Muscle layer of colon (tissue), 2 donors: ENCODE results near the gene DNMT3A.
"Not testable (repeated sequence)": the region's sequence is repeated elsewhere in the genome, so short reads cannot be mapped to it uniquely, and the experiment has no call there.

Experiments used
- H3K27ac ChIP-seq: one replicate; pipeline ENCODE4 v1.7.0; 2013; ENCODE audit warnings: low read depth, mild to moderate bottlenecking, low read length, moderate library complexity
- H3K27me3 ChIP-seq, 2 donors: one replicate each; pipeline ENCODE4 v1.7.0; 2013; ENCODE audit warnings: low read length in 2 of 2, mild to moderate bottlenecking in 2 of 2; ENCODE audit not compliant: insufficient read depth in 2 of 2, control insufficient read depth in 1 of 2
- H3K36me3 ChIP-seq: one replicate; pipeline ENCODE4 v1.7.0; 2013; ENCODE audit warnings: mild to moderate bottlenecking, low read length; ENCODE audit not compliant: insufficient read depth
- H3K4me1 ChIP-seq: one replicate; pipeline ENCODE4 v1.7.0; 2013; ENCODE audit warnings: mild to moderate bottlenecking, low read length; ENCODE audit not compliant: insufficient read depth
- H3K4me3 ChIP-seq, 2 donors: one replicate each; pipeline ENCODE4 v1.7.0; 2013; ENCODE audit warnings: low read length in 2 of 2, low read depth in 1 of 2, mild to moderate bottlenecking in 1 of 2, moderate library complexity in 1 of 2
- H3K9ac ChIP-seq: one replicate; pipeline ENCODE4 v1.7.0; 2013; ENCODE audit warnings: low read length
- H3K9me3 ChIP-seq: one replicate; pipeline ENCODE4 v1.7.0; 2013; ENCODE audit warnings: mild to moderate bottlenecking, low read length
- donor health status: abdominal sarcoma.
- donor health status: Adenocarcinoma of cecum.

Gene DNMT3A

GRCh38 chr2:25273985-25274535 is 67.7 kb downstream of the DNMT3A start:
- peaks cover 17% of the 10 kb centered on the region for H3K36me3 ChIP-seq
- H3K4me1 ChIP-seq, result peaks cover 32% of the 10 kb centered on the region
- H3K27me3 ChIP-seq, result no peaks in the 10 kb centered on the region
- H3K4me3 ChIP-seq, result no peak overlapping the region
- H3K27ac ChIP-seq, result peak overlapping the region; percentile 28
- H3K9me3 ChIP-seq, result no peaks in the 10 kb centered on the region
- no peak overlapping the region for H3K9ac ChIP-seq

GRCh38 chr2:25272705-25273104 is 69.0 kb downstream of the DNMT3A start:
- H3K27me3 ChIP-seq, H3K4me3 ChIP-seq, H3K9me3 ChIP-seq, H3K27ac ChIP-seq, H3K9ac ChIP-seq: not testable (repeated sequence)
- Histone ChIP-seq H3K4me1 (peaks cover 20% of the 10 kb centered on the region), H3K36me3 (peaks cover 29% of the 10 kb centered on the region)

GRCh38 chr2:25270061-25270460 is 71.7 kb downstream of the DNMT3A start:
- Histone ChIP-seq H3K4me1 (peaks cover 1% of the 10 kb centered on the region), H3K9me3 (no peaks in the 10 kb centered on the region), H3K4me3 (no peak overlapping the region), H3K27ac (no peak overlapping the region), H3K36me3 (peaks cover 38% of the 10 kb centered on the region), H3K27me3 (no peaks in the 10 kb centered on the region), H3K9ac (no peak overlapping the region)

- peaks cover 42% of the 10 kb centered on the region for H3K36me3 ChIP-seq
- no peaks in the 10 kb centered on the region for H3K4me1 ChIP-seq
- H3K27me3 ChIP-seq, result no peaks in the 10 kb centered on the region
- no peak overlapping the region for H3K4me3 ChIP-seq
- H3K27ac ChIP-seq, result no peak overlapping the region
- no peak overlapping the region for H3K9ac ChIP-seq
- H3K9me3 ChIP-seq, result no peaks in the 10 kb centered on the region
These were observed 72.5 kb downstream of the DNMT3A start for GRCh38 chr2:25269233-25269632.

GRCh38 chr2:25268139-25268538 is 73.6 kb downstream of the DNMT3A start:
- H3K9ac ChIP-seq, result no peak overlapping the region
- no peaks in the 10 kb centered on the region for H3K9me3 ChIP-seq
- H3K4me1 ChIP-seq, result no peaks in the 10 kb centered on the region
- H3K27me3 ChIP-seq, result no peaks in the 10 kb centered on the region
- no peak overlapping the region for H3K4me3 ChIP-seq
- peaks cover 37% of the 10 kb centered on the region for H3K36me3 ChIP-seq
- no peak overlapping the region for H3K27ac ChIP-seq

GRCh38 chr2:25266399-25266798 is 75.3 kb downstream of the DNMT3A start:
- no peak overlapping the region for H3K9ac ChIP-seq
- no peak overlapping the region for H3K27ac ChIP-seq
- no peaks in the 10 kb centered on the region for H3K27me3 ChIP-seq
- peaks cover 33% of the 10 kb centered on the region for H3K36me3 ChIP-seq
- H3K9me3 ChIP-seq, result no peaks in the 10 kb centered on the region
- H3K4me1 ChIP-seq, result no peaks in the 10 kb centered on the region
- H3K4me3 ChIP-seq, result no peak overlapping the region

GRCh38 chr2:25265802-25266201 is 75.9 kb downstream of the DNMT3A start:
- no peak overlapping the region for H3K27ac ChIP-seq
- no peaks in the 10 kb centered on the region for H3K9me3 ChIP-seq
- peaks cover 33% of the 10 kb centered on the region for H3K36me3 ChIP-seq

GRCh38 chr2:25265001-25265400 is 76.7 kb downstream of the DNMT3A start:
- H3K27me3 ChIP-seq, result no peaks in the 10 kb centered on the region
- H3K27ac ChIP-seq, result no peak overlapping the region
- H3K9ac ChIP-seq, result no peak overlapping the region
- H3K4me3 ChIP-seq, result no peak overlapping the region
- H3K36me3 ChIP-seq, result peaks cover 33% of the 10 kb centered on the region
- no peaks in the 10 kb centered on the region for H3K4me1 ChIP-seq
- H3K9me3 ChIP-seq, result no peaks in the 10 kb centered on the region

More at GRCh38 chr2:25265802-25266201, 75.9 kb downstream of the DNMT3A start:
- no peak overlapping the region for H3K9ac ChIP-seq
- H3K4me3 ChIP-seq, result no peak overlapping the region
- H3K27me3 ChIP-seq, result no peaks in the 10 kb centered on the region
- no peaks in the 10 kb centered on the region for H3K4me1 ChIP-seq

GRCh38 chr2:25262288-25262687 is 79.4 kb downstream of the DNMT3A start:
- H3K36me3 ChIP-seq, result peaks cover 12% of the 10 kb centered on the region
- no peak overlapping the region for H3K9ac ChIP-seq
- H3K4me1 ChIP-seq, result peaks cover 10% of the 10 kb centered on the region
- H3K27me3 ChIP-seq, result no peaks in the 10 kb centered on the region
- no peaks in the 10 kb centered on the region for H3K9me3 ChIP-seq
- no peak overlapping the region for H3K27ac ChIP-seq
- no peak overlapping the region for H3K4me3 ChIP-seq

GRCh38 chr2:25259737-25260124 is 82.0 kb downstream of the DNMT3A start:
- Histone ChIP-seq H3K9ac (no peak overlapping the region), H3K9me3 (no peaks in the 10 kb centered on the region), H3K27ac (no peak overlapping the region), H3K27me3 (no peaks in the 10 kb centered on the region), H3K36me3 (peaks cover 17% of the 10 kb centered on the region), H3K4me1 (peaks cover 24% of the 10 kb centered on the region), H3K4me3 (no peak overlapping the region)

- H3K27ac ChIP-seq, result no peak overlapping the region
- peaks cover 19% of the 10 kb centered on the region for H3K36me3 ChIP-seq
- H3K27me3 ChIP-seq, result no peaks in the 10 kb centered on the region
- H3K4me3 ChIP-seq, result no peak overlapping the region
- H3K4me1 ChIP-seq, result peaks cover 24% of the 10 kb centered on the region
- no peak overlapping the region for H3K9ac ChIP-seq
- no peaks in the 10 kb centered on the region for H3K9me3 ChIP-seq
These were observed 82.6 kb downstream of the DNMT3A start for GRCh38 chr2:25258847-25259736.
